PC-3 (cell line): Measurements from ENCODE around the gene ZNF710.

ENCODE experiments used
- EZH2 ChIP-seq: fragments of 300-600 bp; sonication (generic); IDR thresholded peaks from one replicate; pipeline ENCODE4 v1.6.1; 2017; ENCODE audit warnings: antibody characterized with exemption, mild to moderate bottlenecking, low read length; ENCODE audit not compliant: unreplicated experiment
- TF ChIP-seq, protein P1 (sequence below): fragments of 300-600 bp; sonication (generic); conservative IDR thresholded peaks from 2 replicates; pipeline ENCODE4 v1.5.1; 2017; ENCODE audit warnings: antibody characterized with exemption, low read depth, mild to moderate bottlenecking, low read length

GRCh38 chr15:90031231-90031791 is 30.2 kb downstream of the ZNF710 start:
- TF ChIP-seq, protein P1, sequence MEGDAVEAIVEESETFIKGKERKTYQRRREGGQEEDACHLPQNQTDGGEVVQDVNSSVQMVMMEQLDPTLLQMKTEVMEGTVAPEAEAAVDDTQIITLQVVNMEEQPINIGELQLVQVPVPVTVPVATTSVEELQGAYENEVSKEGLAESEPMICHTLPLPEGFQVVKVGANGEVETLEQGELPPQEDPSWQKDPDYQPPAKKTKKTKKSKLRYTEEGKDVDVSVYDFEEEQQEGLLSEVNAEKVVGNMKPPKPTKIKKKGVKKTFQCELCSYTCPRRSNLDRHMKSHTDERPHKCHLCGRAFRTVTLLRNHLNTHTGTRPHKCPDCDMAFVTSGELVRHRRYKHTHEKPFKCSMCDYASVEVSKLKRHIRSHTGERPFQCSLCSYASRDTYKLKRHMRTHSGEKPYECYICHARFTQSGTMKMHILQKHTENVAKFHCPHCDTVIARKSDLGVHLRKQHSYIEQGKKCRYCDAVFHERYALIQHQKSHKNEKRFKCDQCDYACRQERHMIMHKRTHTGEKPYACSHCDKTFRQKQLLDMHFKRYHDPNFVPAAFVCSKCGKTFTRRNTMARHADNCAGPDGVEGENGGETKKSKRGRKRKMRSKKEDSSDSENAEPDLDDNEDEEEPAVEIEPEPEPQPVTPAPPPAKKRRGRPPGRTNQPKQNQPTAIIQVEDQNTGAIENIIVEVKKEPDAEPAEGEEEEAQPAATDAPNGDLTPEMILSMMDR, result no peak
- TF ChIP-seq EZH2, result no peak
